Bronchial epithelial cell (primary cell): Measurements from ENCODE around the gene POT1. TPM values are rescaled to one million over a fixed set of nuclear protein-coding genes. Genes with fewer than 3 reads are reported as not detected.

ENCODE experiments used
- DNase-seq: peaks from one replicate; pipeline ENCODE4 v3.0.0-alpha.2; 2010; ENCODE audit warnings: low read depth
- FAIRE-seq: peaks from 2 replicates; lab custom pipeline; 2011; peaks lifted over from hg19 to GRCh38; lab: Jason Lieb, UNC
- H3K27me3 ChIP-seq: 2 replicates; pipeline ENCODE4 v1.5.1; 2011; ENCODE audit warnings: low read length; ENCODE audit not compliant: control insufficient read depth, insufficient read depth
- H3K36me3 ChIP-seq: 2 replicates; pipeline ENCODE4 v1.5.1; 2011; ENCODE audit warnings: low read length; ENCODE audit not compliant: control insufficient read depth, insufficient read depth
- H3K4me3 ChIP-seq: 2 replicates; pipeline ENCODE4 v1.5.1; 2011; ENCODE audit warnings: mild to moderate bottlenecking, low read depth, low read length, control low read depth
- CTCF ChIP-seq: IDR thresholded peaks from 2 replicates; pipeline ENCODE4 v1.5.1; 2011; ENCODE audit warnings: mild to moderate bottlenecking, moderate library complexity, low read length, control low read depth, inconsistent platforms; ENCODE audit not compliant: insufficient read depth, severe bottlenecking
- total RNA-seq: library from RNA; depleted of rRNA; stranded (reverse); fragments of >200 nt; gene quantifications from 2 replicates; pipeline ENCODE4 v1.2.1, GENCODE V29; 2014

The POT1 gene
- total RNA-seq, 1 donor from 2014 or later, result 29.5 TPM

- H3K4me3 ChIP-seq, result no peak overlapping the region
- DNase-seq (no peak), FAIRE-seq (no peak)
- H3K27me3 ChIP-seq, result no peaks in the 10 kb centered on the region
- H3K36me3 ChIP-seq, result no peaks in the 10 kb centered on the region
- no peak for TF ChIP-seq CTCF
Observed at GRCh38 chr7:124945680-124946079, 16.1 kb upstream of the POT1 start.

- no peak overlapping the region for H3K4me3 ChIP-seq
- FAIRE-seq (no peak), DNase-seq (no peak)
- no peaks in the 10 kb centered on the region for H3K36me3 ChIP-seq
- TF ChIP-seq CTCF, result no peak
- H3K27me3 ChIP-seq, result no peaks in the 10 kb centered on the region
Observed at GRCh38 chr7:124943472-124943871, 13.8 kb upstream of the POT1 start.

GRCh38 chr7:124942399-124942798 lies 12.8 kb upstream of the POT1 start:
- FAIRE-seq, result no peak
- no peak for TF ChIP-seq CTCF
- no peaks in the 10 kb centered on the region for H3K27me3 ChIP-seq

GRCh38 chr7:124940306-124940705 lies 10.7 kb upstream of the POT1 start:
- Histone ChIP-seq H3K27me3 (no peaks in the 10 kb centered on the region), H3K4me3 (no peak overlapping the region), H3K36me3 (no peaks in the 10 kb centered on the region)
- FAIRE-seq, result no peak
- no peak for TF ChIP-seq CTCF
- no peak for DNase-seq

More at GRCh38 chr7:124942399-124942798, 12.8 kb upstream of the POT1 start:
- Histone ChIP-seq H3K36me3 (no peaks in the 10 kb centered on the region), H3K4me3 (no peak overlapping the region)
- no peak for DNase-seq

GRCh38 chr7:124938128-124938527 lies 8.5 kb upstream of the POT1 start:
- no peaks in the 10 kb centered on the region for H3K27me3 ChIP-seq
- no peak overlapping the region for H3K4me3 ChIP-seq
- no peak for DNase-seq
- TF ChIP-seq CTCF, result no peak
- no peaks in the 10 kb centered on the region for H3K36me3 ChIP-seq
- no peak for FAIRE-seq

- DNase-seq (no peak), FAIRE-seq (no peak)
- Histone ChIP-seq H3K36me3 (no peaks in the 10 kb centered on the region), H3K4me3 (no peak overlapping the region), H3K27me3 (no peaks in the 10 kb centered on the region)
- TF ChIP-seq CTCF, result no peak
Observed at GRCh38 chr7:124937076-124937475, 7.5 kb upstream of the POT1 start.
